ENCODE data around the gene MTERF1. TPM values are rescaled to one million over a fixed set of nuclear protein-coding genes. Genes with fewer than 3 reads are reported as not detected.

MTERF1 gene
- total RNA-seq, 6 experiments from 2014 or later = 7.4 to 10.2 (median 9.2) TPM

DNA sequence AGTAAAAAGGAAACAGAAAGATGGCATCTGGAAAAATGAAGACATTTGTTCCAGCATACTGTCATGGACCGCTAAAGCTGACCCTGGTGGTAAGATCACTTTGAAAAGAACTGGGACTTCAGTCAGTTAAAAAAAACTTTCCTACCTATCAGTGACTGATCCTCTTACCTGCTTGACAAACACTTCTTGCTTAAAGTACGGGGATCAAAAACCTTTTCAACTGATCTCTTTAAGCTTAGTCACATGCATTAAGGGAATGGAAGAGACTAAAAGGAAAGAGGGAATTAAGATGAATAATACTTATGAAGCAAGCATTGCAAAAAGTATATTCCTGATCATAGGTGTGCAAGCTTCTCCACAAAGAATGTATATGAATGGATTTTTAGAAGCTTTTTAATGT, 42.1 kb downstream of the MTERF1 start:
- Mint-ChIP-seq H3K4me3 (no peak overlapping the region), H3K4me1 (ENCODE audit: low read depth) (no peaks in the 10 kb centered on the region), H3K9me3 (no peaks in the 10 kb centered on the region), H3K36me3 (ENCODE audit: low read depth) (no peaks in the 10 kb centered on the region), H3K27ac (no peak overlapping the region), H3K27me3 (ENCODE audit: insufficient read depth) (no peaks in the 10 kb centered on the region)
- no peak for TF ChIP-seq CTCF (IDR thresholded peaks at IDR 0.05)
- DNase-seq = no peak

DNA sequence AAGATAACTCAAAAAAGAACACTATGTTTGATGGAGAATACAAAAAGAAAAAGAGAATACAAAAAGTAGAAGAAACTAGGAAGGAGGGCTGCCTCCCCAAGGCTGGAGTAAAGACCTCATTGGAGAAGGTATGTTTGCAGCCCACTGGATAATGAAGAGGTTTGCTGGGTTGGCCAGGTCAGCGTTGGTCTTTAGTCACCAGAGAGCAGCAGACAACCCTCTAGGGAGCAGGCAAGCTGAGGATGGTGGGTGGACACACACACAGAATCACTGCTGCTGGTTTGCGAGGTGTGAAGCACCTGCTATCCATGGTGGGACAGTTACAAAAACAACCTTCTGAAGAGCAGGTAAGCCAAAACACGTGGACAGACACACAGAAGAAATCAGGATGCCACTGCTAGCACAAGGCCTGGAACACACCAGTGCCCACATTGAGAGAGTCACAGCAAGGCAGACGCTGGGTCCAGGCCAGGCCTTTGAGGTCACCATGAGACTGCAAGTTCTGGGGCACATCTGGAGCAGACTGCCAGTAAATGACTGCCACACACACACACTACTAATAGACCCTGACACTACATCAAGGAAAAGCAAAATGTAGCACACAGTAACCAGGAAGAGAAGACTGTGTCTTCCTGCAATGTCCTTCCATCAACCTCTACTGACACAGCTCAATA, 43.0 kb downstream of the MTERF1 start:
- TF ChIP-seq CTCF (IDR thresholded peaks at IDR 0.05) = no peak
- Mint-ChIP-seq H3K4me3 (no peak overlapping the region), H3K4me1 (ENCODE audit: low read depth) (peaks cover 4% of the 10 kb centered on the region; the same call in 1 of the 2 replicates), H3K27me3 (ENCODE audit: insufficient read depth) (no peaks in the 10 kb centered on the region), H3K27ac (no peak overlapping the region), H3K36me3 (ENCODE audit: low read depth) (no peaks in the 10 kb centered on the region), H3K9me3 (no peaks in the 10 kb centered on the region)
- DNase-seq = no peak

DNA sequence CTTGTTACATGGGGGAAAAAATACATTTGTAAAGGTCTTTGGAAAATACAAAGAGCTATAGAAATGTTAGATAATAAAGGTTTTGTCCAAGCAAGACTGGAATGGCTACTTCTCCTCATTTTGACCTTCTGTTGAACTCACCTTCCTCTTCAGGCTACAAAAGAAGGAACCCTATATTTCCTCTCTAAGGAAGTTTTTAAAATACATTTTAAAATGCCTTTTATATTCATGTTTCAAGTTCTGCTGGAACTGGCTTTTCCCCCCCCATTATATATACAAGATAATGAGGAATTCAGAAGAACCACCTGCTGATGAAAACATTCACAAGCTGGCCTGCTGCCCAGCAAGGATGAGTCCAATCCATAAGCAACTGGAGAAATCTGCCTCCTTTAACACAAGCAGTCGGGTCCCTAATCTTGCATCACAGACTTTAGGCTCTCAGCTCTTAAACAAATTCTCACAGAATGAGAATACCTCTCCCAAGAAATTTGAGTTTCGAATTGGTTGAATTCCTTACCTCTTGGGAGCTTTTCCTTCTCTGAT, 44.6 kb downstream of the MTERF1 start:
- H3K9me3 Mint-ChIP-seq = no peaks in the 10 kb centered on the region
- no peak overlapping the region for H3K4me3 Mint-ChIP-seq
- no peak for DNase-seq
- no peak overlapping the region for H3K27ac Mint-ChIP-seq
- TF ChIP-seq CTCF (IDR thresholded peaks at IDR 0.05) = no peak
- peaks cover 5% of the 10 kb centered on the region; the same call in 1 of the 2 replicates for H3K4me1 Mint-ChIP-seq (ENCODE audit: low read depth)
- H3K27me3 Mint-ChIP-seq (ENCODE audit: insufficient read depth) = no peaks in the 10 kb centered on the region
- H3K36me3 Mint-ChIP-seq (ENCODE audit: low read depth) = no peaks in the 10 kb centered on the region

GRCh38 chr7:91835091-91835825, 45.2 kb downstream of the MTERF1 start:
- Mint-ChIP-seq H3K27me3 (ENCODE audit: insufficient read depth) (no peaks in the 10 kb centered on the region), H3K9me3 (no peaks in the 10 kb centered on the region), H3K27ac (no peak overlapping the region), H3K4me1 (ENCODE audit: low read depth) (peaks cover 5% of the 10 kb centered on the region; the same call in 1 of the 2 replicates), H3K4me3 (no peak overlapping the region), H3K36me3 (ENCODE audit: low read depth) (no peaks in the 10 kb centered on the region)
- no peak for TF ChIP-seq CTCF (IDR thresholded peaks at IDR 0.05)
- no peak for DNase-seq

DNA sequence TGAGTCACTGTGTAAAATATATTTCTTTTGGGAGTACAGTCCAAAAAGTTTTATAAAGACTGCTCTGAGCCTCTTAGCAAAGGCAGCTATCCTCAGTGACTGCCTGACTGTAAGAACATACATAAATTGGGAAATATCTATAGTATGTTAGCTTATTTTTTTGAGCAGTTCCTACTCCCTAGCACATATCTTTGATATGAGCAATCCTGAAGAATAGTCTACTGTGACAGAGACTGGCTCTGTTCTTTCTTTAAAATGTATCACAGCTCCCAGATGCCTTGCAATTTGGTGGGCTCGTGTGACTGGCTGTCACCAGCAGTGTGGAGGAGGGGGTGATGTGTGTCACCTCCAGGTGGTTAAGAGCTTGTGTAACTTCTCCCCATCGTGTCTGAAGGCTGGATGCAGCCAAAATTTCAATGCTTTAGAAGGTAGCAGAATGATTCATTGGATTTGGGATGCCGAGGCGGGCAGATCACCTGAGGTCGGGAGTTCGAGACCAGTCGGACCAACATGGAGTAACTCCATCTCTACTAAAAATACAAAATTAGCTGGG, 47.9 kb downstream of the MTERF1 start:
- TF ChIP-seq CTCF (IDR thresholded peaks at IDR 0.05) = no peak
- no peak overlapping the region for H3K27ac Mint-ChIP-seq
- H3K9me3 Mint-ChIP-seq = no peaks in the 10 kb centered on the region
- DNase-seq = no peak
- H3K36me3 Mint-ChIP-seq (ENCODE audit: low read depth) = no peaks in the 10 kb centered on the region
- peaks cover 2% of the 10 kb centered on the region; the same call in 1 of the 2 replicates for H3K27me3 Mint-ChIP-seq (ENCODE audit: insufficient read depth)
- H3K4me1 Mint-ChIP-seq (ENCODE audit: low read depth) = peaks cover 5% of the 10 kb centered on the region; the same call in 1 of the 2 replicates
- no peak overlapping the region for H3K4me3 Mint-ChIP-seq

Measured in HFFc6 (cell line).